GM19023 (cell line): ENCODE data around the gene BIRC3.
"Not testable (repeated sequence)": the region's sequence is repeated elsewhere in the genome, so short reads cannot be mapped to it uniquely, and the experiment has no call there.

Source experiments
- ATAC-seq: cut with Tn5 transposase; IDR thresholded peaks from one replicate; pipeline ENCODE4 v1.9.1; 2021; ENCODE audit warnings: mild to moderate bottlenecking, moderate library complexity; ENCODE audit not compliant: unreplicated experiment

Gene BIRC3

DNA sequence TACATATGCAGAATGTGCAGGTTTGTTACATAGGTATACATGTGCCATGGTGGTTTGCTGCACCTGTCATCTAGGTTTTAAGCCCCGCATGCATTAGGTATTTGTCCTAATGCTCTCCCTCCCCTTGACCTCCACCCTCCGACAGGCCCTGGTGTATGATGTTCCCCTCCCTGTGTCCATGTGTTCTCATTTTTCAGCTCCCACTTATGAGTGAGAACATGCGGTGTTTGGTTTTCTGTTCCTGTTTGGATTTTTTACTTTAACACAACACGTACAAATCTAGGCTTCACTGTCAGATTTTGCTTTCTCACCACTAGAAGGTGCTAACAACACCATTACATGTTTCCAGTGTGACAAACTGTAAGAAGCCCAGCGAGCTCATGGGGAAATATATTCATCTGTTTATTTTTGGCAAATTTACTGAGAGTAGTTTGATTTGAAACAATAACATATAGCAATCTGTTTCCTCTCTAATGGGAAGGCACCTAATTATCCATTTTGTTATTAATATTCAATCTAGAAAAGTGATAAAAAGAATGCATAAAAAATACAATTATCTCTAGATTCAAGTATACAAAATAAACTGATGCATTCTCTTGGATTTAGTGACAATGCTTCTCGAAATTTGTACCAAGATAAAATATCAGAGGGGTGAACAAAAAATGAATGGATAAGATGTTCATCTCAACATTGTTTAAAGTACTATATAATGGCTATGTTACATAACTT, 23.2 kb upstream of the BIRC3 start:
- peak; percentile 92 for ATAC-seq

DNA sequence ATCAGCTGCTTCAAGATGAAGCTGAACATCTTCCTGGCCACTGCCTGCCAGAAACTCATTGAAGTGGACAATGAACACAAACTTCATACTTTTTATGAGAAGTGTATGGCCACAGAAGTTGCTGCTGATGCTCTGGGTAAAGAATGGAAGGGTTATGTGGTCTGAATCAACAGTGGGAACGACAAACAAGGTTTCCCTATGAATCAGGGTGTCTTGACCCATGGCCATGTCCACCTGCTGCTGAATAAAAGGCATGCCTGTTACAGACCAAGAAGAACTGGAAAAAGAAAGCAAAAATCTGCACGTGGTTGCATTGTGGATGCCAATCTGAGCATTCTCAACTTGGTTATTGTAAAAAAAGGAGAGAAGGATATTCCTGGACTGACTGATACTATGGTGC, 22.2 kb upstream of the BIRC3 start:
- no peak for ATAC-seq

DNA sequence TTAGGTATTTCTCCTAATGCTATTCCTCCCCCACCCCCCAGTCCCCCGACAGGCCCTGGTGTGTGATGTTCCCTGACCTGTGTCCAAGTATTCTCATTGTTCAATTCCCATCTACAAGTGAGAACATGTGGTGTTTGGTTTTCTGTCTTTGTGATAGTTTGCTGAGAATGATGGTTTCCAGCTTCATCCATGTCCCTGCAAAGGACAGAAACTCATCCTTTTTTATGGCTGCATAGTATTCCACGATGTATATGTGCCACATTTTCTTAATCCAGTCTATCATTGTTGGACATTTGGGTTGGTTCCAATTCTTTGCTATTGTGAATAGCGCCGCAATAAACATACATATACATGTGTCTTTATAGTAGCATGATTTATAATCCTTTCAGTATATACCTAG, 20.5 kb upstream of the BIRC3 start:
- ATAC-seq, result not testable (repeated sequence)

DNA sequence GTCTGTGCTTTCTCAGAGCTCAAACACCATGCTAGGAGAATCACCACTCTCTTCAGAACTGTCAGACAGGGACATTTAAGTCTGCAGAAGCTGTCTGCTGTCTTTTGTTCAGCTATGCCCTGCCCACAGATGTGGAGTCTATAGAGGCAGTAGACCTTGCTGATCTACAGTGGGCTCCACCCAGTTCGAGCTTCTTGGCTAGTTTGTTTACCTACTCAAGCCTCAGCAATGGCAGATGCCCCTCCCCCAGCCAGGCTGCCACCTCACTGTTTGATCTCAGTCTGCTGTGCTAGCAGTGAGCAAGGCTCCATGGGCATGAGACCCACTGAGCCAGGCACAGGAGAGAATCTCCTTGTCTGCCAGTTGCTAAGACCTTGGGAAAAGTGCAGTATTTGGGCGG, 16.4 kb upstream of the BIRC3 start:
- ATAC-seq, result not testable (repeated sequence)

DNA sequence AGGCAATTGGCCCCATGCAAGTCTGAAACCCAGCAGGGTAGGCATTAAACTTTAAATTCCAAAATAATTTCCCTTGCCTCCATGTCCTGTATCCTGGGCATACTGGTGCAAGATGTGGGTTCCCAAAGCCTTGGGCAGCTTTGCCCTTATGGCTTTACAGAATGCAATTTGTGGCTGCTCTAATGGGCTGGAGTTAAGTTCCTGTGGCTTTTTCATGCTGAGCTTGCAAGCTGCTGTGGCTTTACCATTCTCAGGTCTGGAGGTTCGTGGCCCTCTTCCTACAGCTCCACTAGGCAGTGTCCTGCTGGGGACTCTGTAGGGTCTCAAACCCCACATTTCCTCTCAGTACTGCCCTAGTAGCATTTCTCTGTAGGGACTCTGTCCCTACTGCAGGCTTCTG, 15.0 kb upstream of the BIRC3 start:
- no peak for ATAC-seq

DNA sequence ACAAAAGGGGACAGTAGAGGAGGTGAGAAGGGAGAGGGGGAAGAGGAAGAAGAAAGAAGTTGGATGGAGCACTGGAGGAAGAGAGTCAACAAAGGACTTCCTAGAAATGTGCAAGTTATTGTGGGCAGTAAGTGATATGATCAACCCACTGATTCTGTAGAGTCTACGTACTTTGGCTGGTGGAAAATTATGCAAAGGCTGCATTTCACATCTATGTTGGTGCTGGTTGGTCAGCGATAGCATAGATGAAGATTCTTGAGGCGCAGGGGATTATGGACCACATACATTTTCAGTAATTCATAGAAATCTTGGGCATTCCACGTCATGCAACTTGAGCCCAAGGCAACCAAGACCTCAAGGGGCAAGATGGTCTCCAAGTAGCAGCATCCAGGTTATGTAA, 12.6 kb upstream of the BIRC3 start:
- ATAC-seq, result no peak

DNA sequence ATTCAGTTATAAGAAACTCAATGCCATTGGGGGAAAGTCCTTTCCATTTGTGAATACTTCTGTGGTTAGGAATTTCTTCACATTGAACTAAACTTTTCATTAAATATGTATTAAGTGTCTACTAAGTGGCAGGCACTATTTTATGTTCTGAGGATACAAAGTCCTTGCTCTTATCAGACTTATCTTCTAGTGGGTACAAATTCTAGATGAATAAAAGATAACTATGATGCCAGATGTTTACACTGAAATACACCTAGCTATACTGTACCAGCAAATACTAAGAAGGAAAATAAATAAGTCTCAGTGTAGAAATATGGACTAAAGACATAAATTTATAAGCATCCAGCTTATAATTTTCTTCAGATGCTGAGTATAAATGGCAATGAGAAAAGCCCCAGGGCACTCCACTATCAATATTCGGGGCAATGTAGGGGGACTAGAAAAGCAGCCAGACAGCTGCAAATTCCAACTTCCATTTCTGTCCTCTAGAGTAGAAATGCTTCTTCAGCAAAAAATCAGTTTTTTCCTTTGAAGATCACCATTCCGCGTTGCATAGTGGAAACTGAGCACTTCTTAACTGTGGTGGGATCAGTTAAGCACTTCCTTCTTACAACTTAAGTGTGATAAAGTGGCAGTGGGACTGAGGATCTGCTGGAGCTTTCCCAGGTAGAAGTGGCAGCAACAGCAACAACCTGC, 11.8 kb upstream of the BIRC3 start:
- ATAC-seq, result no peak

DNA sequence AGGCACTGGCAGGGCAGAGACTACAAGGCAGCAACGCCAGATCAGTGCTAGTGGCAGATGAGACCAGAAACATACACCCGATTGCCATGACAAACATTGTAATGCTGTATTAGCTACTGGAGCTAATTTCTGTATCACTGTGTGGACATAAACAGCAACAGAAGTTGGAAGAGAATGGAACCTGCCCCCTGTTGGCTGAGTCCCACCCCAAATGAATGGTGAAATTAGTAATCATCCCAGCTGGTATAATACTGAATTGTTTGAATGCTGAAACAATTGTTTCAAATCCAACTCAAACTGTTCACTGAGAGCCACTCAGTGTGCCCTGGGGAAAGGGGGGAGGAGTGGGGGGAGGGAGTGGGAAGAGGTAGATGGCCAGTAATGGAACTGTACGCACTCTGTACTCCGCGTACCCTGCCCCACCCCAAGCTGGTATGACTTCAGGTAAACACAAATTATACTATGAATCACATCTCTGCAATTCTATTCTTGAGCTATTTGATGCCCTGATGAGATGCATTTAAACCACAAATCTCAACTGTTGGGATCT, 11.2 kb upstream of the BIRC3 start:
- ATAC-seq, result no peak

DNA sequence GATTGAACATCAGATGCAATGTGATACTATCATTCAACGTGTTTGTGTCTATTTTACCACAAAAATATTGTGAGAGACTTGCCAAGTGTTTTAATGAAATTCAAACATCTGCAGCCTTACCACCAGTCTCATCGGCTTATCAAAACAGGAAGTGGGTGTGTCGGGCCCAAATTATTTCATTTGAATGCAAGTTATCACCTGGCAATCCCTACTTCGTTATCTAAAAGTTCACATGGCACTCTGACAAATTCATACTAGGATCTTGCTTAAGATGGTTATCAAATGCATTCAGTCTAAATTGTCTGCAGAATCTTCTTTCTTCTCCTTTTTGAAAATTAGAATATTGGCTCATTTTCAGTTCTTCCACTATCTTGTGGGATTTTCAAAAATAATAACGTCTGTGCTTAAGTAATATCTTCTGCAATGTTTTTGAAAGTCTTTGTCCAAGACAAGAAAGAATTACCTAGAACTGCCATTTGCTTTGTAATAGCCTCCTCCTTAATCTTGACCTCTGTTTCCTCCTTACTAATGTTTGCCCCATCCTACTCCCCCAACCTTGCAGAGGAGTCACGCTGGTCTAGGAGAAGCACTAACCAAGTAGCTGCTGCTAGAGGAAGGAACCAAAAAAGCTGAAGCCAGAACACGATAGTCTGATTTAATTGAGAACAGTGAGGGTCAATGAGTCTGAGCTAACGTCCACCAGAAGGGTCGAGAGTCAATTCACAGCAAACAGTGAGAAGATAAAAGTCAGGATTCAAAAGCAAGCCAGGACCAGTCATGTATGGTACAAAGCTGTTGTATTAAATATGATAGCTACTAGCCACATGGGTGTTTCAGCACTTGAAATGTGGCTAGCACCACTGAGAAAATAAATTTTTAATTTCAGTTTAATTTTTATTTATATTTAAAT, 10.2 kb upstream of the BIRC3 start:
- no peak for ATAC-seq

DNA sequence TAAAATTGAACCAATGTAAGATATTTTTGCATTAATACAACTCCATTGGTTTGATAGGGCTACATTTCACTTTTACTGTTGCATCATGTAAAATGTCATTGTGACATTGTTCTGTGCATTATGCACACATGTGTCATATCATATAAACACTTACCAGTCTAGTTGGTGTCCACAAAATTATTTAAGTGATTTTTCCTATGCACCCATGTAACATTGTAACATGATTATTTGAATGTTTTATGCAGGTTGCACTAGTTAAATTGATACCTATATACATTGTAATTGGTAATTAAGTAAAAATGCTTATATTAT, 9.6 kb upstream of the BIRC3 start:
- ATAC-seq, result no peak

DNA sequence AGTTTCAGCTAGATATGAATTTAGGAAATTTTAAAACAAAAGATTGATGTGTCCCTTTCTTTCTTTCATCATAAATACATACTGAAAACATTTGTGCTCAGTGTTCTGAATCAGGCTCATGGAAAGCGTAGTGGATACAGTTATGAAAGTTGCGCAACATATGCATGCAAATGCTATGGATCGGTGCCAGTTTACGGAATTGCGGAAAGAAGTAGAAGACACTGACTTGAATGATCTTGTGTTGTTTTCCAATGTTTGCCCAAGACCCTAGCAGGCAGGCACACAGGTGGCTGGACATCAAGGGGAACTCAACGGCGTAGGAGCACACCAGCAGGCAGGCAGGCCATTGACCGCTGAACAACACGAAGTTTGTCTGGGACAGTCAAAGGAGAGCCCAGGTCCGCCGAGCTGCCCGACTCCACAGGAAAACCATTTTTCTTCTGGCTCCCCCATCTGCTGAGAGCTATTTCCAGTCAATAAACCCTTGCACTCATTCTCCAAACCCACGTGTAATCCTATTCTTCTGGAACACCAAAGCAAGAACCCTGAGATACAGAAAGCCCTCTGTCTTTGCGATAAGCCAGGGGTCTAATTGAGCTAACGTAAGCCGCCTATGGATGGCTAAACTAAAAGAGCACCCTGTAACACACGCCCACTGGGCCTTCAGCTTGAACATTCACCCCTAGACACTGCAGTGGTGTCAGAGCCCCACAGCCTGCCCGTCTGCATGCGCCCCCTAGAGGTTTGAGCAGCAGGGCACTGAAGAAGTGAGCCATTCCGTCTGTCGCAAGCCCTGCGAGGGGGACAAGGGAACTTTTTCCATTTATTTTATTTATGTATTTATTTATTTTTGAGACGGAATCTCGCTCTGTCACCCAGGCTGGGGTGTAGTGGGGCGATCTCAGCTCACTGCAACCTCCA, 7.4 kb upstream of the BIRC3 start:
- ATAC-seq, result no peak

DNA sequence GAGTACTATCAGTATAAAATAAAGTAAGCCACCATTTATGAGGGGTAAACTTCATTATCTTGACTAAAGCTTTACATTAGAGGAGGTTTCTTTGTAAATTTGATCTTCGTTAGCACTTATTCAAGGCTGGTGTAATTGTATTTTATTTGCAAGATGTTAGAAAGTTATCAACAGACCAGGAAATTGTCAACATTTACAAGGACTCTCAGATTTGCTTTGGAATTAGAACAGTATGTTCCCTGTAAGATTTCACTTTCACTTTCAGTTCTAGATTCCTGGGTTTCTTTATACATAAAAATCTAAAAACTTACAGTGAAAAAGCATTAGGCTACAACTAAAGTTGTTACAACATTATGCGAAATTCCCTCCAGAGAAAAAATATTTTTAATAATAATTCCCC, 4.6 kb upstream of the BIRC3 start:
- no peak for ATAC-seq

DNA sequence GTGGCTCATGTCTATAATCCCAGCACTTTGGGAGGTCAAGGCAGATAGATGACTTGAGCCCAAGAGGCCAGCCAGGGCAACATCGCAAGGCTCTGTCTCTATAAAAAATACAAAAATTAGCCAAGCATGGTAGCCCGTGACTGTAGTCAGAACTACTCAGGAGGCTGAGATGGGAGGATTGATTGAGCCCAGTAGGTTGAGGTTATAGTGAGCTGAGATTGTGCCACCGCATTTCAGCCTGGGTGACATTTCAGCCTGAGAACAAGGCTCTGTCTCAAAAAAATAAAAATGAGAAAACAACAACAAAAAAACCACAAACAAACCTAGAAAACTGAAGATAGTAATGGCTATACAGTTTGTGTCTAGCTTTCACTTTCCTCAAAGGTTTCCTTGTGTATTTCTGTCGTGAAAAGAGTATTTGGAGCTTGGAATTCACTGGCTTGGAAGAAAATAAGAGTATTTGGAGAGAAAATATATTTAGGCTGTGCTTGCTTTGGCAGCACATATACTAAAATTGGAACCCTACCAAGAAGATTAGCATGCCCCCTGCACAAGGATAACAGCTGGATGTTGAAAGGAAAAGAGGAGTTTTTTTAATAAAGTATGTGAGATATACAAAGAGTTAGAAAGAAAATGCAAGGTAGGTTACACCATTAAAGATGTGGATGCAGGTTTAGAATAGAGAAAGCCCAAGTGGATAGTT, 3.9 kb upstream of the BIRC3 start:
- ATAC-seq, result no peak

DNA sequence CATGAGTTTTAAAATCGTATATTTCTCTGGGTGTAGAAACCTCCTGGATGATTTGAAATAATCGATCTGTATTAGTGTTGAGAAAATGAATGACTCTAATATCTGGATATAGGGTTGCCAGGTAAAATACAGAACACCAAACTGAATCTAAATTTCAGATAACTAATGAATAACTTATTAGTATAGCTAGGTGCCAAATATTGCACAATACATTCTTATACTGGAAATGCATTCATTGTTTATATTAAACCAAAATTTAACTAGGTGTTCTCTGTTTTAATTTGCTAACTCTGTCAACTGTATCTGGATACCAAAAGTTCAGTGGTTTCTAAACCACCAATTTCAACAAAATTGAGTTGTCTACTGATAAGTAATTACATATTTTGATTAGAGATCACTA, 2.5 kb upstream of the BIRC3 start:
- no peak for ATAC-seq

DNA sequence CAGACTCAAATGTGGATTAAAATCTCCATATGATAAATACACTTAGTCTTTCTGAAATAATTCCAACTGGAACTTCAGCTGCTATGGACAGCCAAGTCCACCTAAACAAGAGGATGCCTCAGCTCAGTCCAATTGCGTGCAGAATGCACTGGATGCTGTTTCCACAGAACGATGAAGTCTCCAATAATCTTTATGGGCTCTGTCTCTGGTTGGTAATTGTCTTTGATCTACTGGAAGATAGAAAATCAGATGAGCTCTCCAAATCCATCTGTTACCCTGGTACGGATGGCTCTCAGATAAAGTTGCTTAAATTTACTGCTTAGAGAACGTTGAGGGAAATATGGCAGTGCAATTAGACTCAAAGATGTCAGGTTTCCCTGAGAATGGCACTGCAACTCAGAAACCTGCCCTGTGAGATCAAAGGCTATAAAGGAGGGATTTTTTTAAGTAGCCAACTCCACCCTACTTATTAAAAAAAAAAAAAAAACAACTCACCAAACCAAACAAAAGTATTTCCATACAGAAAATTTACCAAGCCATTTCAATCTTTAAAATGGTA, 859 bp upstream of the BIRC3 start:
- no peak for ATAC-seq

DNA sequence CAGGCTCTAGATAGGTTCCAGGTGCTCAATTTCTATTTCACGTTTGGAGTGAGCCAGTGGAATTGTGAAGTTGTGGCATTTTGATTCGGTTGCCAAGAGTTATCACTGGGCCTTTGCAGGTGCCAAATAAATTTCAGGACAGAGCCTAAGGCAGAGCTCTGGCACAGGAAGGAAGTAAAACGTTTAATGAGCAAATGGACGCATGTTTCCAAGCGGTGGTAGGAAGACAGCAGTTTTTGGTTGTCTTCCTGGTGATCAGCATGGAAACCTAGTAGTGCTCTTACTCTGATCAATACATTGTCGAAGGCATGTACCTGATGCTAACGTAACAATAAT, 452 bp downstream of the BIRC3 start:
- no peak for ATAC-seq

DNA sequence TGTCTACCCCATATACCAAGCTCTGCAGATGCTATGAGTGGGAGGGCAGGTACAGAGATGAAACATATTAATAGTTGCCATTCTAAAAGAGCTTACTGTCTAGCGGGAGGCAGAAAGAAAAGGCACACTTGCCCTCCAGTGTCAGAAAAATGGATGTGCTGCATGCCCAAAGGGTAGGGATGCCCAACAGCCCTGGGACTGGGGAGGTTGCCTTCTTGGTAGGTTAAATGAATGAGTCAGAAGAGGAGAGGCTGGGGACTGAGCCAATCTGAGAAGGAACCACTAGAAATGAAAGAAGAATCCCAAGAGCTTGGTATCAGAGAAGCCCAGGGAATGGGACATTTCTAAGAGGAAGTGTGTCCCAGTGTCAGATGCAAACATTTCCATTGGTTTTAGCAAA, 1.2 kb downstream of the BIRC3 start:
- no peak for ATAC-seq

DNA sequence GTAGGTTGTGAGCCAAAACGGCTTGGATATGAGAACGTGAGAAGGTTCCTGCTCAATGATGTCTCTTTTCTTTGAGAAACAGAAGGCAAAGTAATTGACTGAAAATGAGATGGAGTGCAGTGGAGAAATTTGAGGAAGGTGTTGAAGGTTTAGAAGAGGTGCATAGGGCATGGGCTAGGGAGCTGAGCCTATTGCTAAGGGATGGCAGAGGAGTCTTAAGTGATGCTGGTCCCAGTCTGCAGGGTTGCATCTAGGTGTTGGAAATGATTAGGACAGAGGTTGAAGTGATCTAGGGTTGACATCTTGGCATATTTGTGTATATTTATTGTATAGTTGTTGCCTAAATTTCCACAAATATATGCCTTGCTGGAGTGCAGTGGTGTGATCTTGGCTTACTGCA, 2.3 kb downstream of the BIRC3 start:
- no peak for ATAC-seq

DNA sequence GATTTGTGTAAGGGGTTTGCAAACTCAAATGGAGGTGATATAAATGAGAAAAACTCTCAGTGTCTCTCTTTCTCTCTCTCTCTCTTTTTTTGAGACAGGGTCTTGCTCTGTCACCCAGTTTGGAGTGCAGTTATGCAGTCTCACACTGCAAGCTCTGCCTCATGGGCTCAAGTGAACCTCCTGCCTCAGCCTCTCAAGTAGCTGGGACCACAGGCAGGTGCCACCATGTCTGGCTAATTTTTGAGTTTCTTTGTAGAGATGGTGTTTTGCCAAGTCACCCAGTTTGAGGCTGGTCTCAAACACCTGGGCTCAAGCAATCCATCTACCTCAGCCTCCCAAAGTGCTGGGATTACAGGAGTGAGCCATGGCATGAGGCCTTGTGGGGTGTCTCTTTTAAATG, 2.9 kb downstream of the BIRC3 start:
- no peak for ATAC-seq

DNA sequence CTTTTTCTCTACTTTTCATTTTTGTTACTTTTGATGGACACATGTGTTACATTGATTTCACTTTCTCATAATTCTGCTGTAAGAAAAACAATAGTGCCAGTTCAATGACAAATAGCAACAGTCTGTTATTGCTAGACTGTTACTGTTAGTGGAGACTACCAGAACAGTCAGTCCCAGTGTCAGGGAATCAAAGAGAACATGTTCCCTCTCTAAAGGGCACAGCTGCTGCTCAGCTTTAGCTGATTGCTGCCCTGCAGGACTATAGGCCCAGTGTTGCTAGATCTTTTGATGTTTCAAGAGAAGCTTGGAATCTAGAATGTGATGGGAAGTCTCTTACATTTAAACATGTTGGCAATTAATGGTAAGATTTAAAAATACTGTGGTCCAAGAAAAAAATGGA, 3.4 kb downstream of the BIRC3 start:
- no peak for ATAC-seq
